ENCODE results near the gene ATPAF1.
"Not testable (repeated sequence)": the region's sequence is repeated elsewhere in the genome, so short reads cannot be mapped to it uniquely, and the experiment has no call there.

Gene ATPAF1

GRCh38 chr1:46667782-46668760, at the start of gene ATPAF1:
Gene ATPAF1, minus strand, starts transcription at chr1:46668364. Its CDS starts 42 bp downstream, at chr1:46668322.
- no peak for FAIRE-seq

GRCh38 chr1:46717654-46718053, 49.5 kb upstream of the ATPAF1 start:
- FAIRE-seq: no peak

- FAIRE-seq: no peak
These were observed 46.8 kb upstream of the ATPAF1 start for GRCh38 chr1:46714976-46715375.

GRCh38 chr1:46708121-46708520, 40.0 kb upstream of the ATPAF1 start:
- no peak for FAIRE-seq

GRCh38 chr1:46705408-46705807, 37.2 kb upstream of the ATPAF1 start:
- FAIRE-seq: no peak

GRCh38 chr1:46703927-46704641, 35.9 kb upstream of the ATPAF1 start:
- no peak for FAIRE-seq

- no peak for FAIRE-seq
These were observed 31.5 kb upstream of the ATPAF1 start for GRCh38 chr1:46699666-46700065.

GRCh38 chr1:46697053-46697452, 28.9 kb upstream of the ATPAF1 start:
- FAIRE-seq: no peak

GRCh38 chr1:46694676-46695075, 26.5 kb upstream of the ATPAF1 start:
- FAIRE-seq: not testable (repeated sequence)

GRCh38 chr1:46692811-46693770, 24.9 kb upstream of the ATPAF1 start:
- FAIRE-seq: no peak

GRCh38 chr1:46691997-46692790, 24.0 kb upstream of the ATPAF1 start:
- FAIRE-seq: no peak

GRCh38 chr1:46690931-46691421, 22.8 kb upstream of the ATPAF1 start:
- FAIRE-seq: no peak

- FAIRE-seq: no peak
These were observed 21.7 kb upstream of the ATPAF1 start for GRCh38 chr1:46689897-46690296.

GRCh38 chr1:46689356-46689755, 21.2 kb upstream of the ATPAF1 start:
- no peak for FAIRE-seq

- no peak for FAIRE-seq
These were observed 19.9 kb upstream of the ATPAF1 start for GRCh38 chr1:46687921-46688509.

GRCh38 chr1:46687093-46687659, 19.0 kb upstream of the ATPAF1 start:
- FAIRE-seq: no peak

GRCh38 chr1:46686255-46686654, 18.1 kb upstream of the ATPAF1 start:
- FAIRE-seq: no peak

- no peak for FAIRE-seq
These were observed 16.5 kb upstream of the ATPAF1 start for GRCh38 chr1:46684670-46685069.

GRCh38 chr1:46682064-46682463, 13.9 kb upstream of the ATPAF1 start:
- FAIRE-seq: no peak

- no peak for FAIRE-seq
These were observed 13.3 kb upstream of the ATPAF1 start for GRCh38 chr1:46681333-46682034.
